ENCODE measurements around the gene EPHB3.

The EPHB3 gene

GRCh38 chr3:184629555-184630160 lies 68.1 kb downstream of the EPHB3 start:
- POLR2A ChIA-PET = no interaction called here

GRCh38 chr3:184630861-184631471 lies 69.4 kb downstream of the EPHB3 start:
- CTCF ChIA-PET = interaction anchor here (1.2 to 2.2 kb wide), 2 partner anchors 11 to 147 kb away, joined by 3 to 5 read pairs; no protein-coding TSS in a partner anchor
- POLR2A ChIA-PET = no interaction called here
- no peak for DNase-seq (ENCODE audit: low read depth, low spot score)
- H3K4me3 ChIP-seq (ENCODE audit: low read depth, low read length) = no peak overlapping the region
- no peak for TF ChIP-seq CTCF (IDR thresholded peaks at IDR 0.05; ENCODE audit: insufficient read depth, low read length, missing control alignments)

More at GRCh38 chr3:184629555-184630160, 68.1 kb downstream of the EPHB3 start:
- no peak overlapping the region for H3K4me3 ChIP-seq (ENCODE audit: low read depth, low read length)
- CTCF ChIA-PET = interaction anchor here (0.8 to 2.2 kb wide), 2 partner anchors 20 to 149 kb away, joined by 3 to 5 read pairs; no protein-coding TSS in a partner anchor
- no peak for DNase-seq (ENCODE audit: low read depth, low spot score)
- no peak for TF ChIP-seq CTCF (IDR thresholded peaks at IDR 0.05; ENCODE audit: insufficient read depth, low read length, missing control alignments)

- H3K4me3 ChIP-seq (ENCODE audit: low read depth, low read length) = no peak overlapping the region
- no peak for TF ChIP-seq CTCF (IDR thresholded peaks at IDR 0.05; ENCODE audit: insufficient read depth, low read length, missing control alignments)
- POLR2A ChIA-PET = no interaction called here
- no peak for DNase-seq (ENCODE audit: low read depth, low spot score)
- CTCF ChIA-PET = interaction anchor here (1.2 to 2.2 kb wide), 2 partner anchors 11 to 147 kb away, joined by 3 to 5 read pairs; no protein-coding TSS in a partner anchor
Observed at GRCh38 chr3:184631472-184631861, 69.9 kb downstream of the EPHB3 start.
